Neural progenitor cell (in vitro differentiated cells): Measurements from ENCODE around the gene KAZALD1. TPM values are rescaled to one million over a fixed set of nuclear protein-coding genes. Genes with fewer than 3 reads are reported as not detected.

Experiments
- DNase-seq: peaks from one replicate; pipeline ENCODE4 v3.0.0-alpha.2; 2016; ENCODE audit warnings: low spot score
- H2AFZ ChIP-seq: fragments of 200-600 bp; sonication (generic); replicated peaks from 2 replicates; pipeline ENCODE4 v1.6.1; 2016; ENCODE audit warnings: antibody characterized with exemption
- H3F3A ChIP-seq: fragments of 200-600 bp; sonication (generic); 2 replicates; pipeline ENCODE4 v1.6.1; 2016; ENCODE audit warnings: antibody characterized with exemption, low read depth
- H3K27ac ChIP-seq: fragments of 200-600 bp; sonication (generic); 2 replicates; pipeline ENCODE4 v1.5.1; 2016; ENCODE audit warnings: mild to moderate bottlenecking
- H3K27me3 ChIP-seq: fragments of 200-600 bp; sonication (generic); 2 replicates; pipeline ENCODE4 v1.6.1; 2016; ENCODE audit warnings: mild to moderate bottlenecking, moderate library complexity
- H3K36me3 ChIP-seq: fragments of 200-600 bp; sonication (generic); 2 replicates; pipeline ENCODE4 v1.5.1; 2016
- H3K4me1 ChIP-seq: fragments of 200-600 bp; sonication (generic); 2 replicates; pipeline ENCODE4 v1.6.1; 2016; ENCODE audit warnings: mixed run types
- H3K4me2 ChIP-seq: fragments of 200-600 bp; sonication (generic); 2 replicates; pipeline ENCODE4 v1.6.1; 2016
- H3K4me3 ChIP-seq: fragments of 200-600 bp; sonication (generic); 2 replicates; pipeline ENCODE4 v1.5.1; 2016
- H3K79me2 ChIP-seq: fragments of 200-600 bp; sonication (generic); 2 replicates; pipeline ENCODE4 v1.6.1; 2016; ENCODE audit warnings: low read depth
- H3K9ac ChIP-seq: fragments of 200-600 bp; sonication (generic); 2 replicates; pipeline ENCODE4 v1.6.1; 2016
- H3K9me3 ChIP-seq: fragments of 200-600 bp; sonication (generic); 2 replicates; pipeline ENCODE4 v1.5.1; 2016; ENCODE audit warnings: low read depth
- H4K20me1 ChIP-seq: fragments of 200-600 bp; sonication (generic); 2 replicates; pipeline ENCODE4 v1.6.1; 2016; ENCODE audit warnings: low read depth
- H3K27ac Mint-ChIP-seq: 3 replicates; pipeline ENCODE4 v1.8.0; 2021; ENCODE audit warnings: mixed read lengths
- H3K27me3 Mint-ChIP-seq: 2 replicates; pipeline ENCODE4 v1.8.0; 2022; ENCODE audit warnings: low read depth, mild to moderate bottlenecking, inconsistent platforms, moderate library complexity, mixed read lengths; ENCODE audit not compliant: insufficient read depth
- H3K36me3 Mint-ChIP-seq: 3 replicates; pipeline ENCODE4 v1.8.0; 2021; ENCODE audit warnings: mixed read lengths
- H3K4me1 Mint-ChIP-seq: 3 replicates; pipeline ENCODE4 v1.8.0; 2021; ENCODE audit warnings: mixed read lengths
- H3K4me3 Mint-ChIP-seq: 3 replicates; pipeline ENCODE4 v1.8.0; 2021; ENCODE audit warnings: mild to moderate bottlenecking, moderate library complexity, mixed read lengths
- H3K9me3 Mint-ChIP-seq: 3 replicates; pipeline ENCODE4 v1.8.0; 2020; ENCODE audit warnings: mixed read lengths
- EZH2 ChIP-seq: fragments of 200-600 bp; sonication (generic); IDR thresholded peaks from 2 replicates; pipeline ENCODE4 v1.6.1; 2017; ENCODE audit warnings: antibody characterized with exemption, mild to moderate bottlenecking, moderate library complexity
- EZH2phosphoT487 ChIP-seq: fragments of 200-600 bp; sonication (generic); IDR thresholded peaks from 2 replicates; pipeline ENCODE4 v1.6.1; 2017; ENCODE audit warnings: antibody characterized with exemption
- total RNA-seq: library from RNA; depleted of rRNA; stranded (reverse); fragments of >200 nt; gene quantifications from 2 replicates; pipeline ENCODE4 v1.2.3, GENCODE V29; 2015; ENCODE audit warnings: low replicate concordance
- TF ChIP-seq, protein P1 (sequence below): fragments of 200-600 bp; sonication (generic); IDR thresholded peaks from 2 replicates; pipeline ENCODE4 v1.5.1; 2017; ENCODE audit warnings: antibody characterized with exemption, mild to moderate bottlenecking

The KAZALD1 gene
- total RNA-seq, 1 donor from 2014 or later = 0.77 TPM

GRCh38 chr10:101092881-101093354, 31.1 kb downstream of the KAZALD1 start:
- Histone ChIP-seq H3K9me3 (no peaks in the 10 kb centered on the region), H3K9ac (no peak overlapping the region), H3K36me3 (no peaks in the 10 kb centered on the region), H3K27ac (no peak overlapping the region), H3K4me2 (peak overlapping the region; percentile 18), H3K79me2 (no peaks in the 10 kb centered on the region), H3K27me3 (peaks cover 81% of the 10 kb centered on the region), H3F3A (no peaks in the 10 kb centered on the region), H3K4me3 (no peak overlapping the region), H4K20me1 (peaks cover 11% of the 10 kb centered on the region), H2AFZ (no peak overlapping the region), H3K4me1 (peaks cover 10% of the 10 kb centered on the region)
- peak; percentile 46 for DNase-seq
- H3K4me3 Mint-ChIP-seq = no peak overlapping the region
- no peak overlapping the region for H3K27ac Mint-ChIP-seq
- H3K36me3 Mint-ChIP-seq = no peaks in the 10 kb centered on the region
- no peaks in the 10 kb centered on the region for H3K9me3 Mint-ChIP-seq
- H3K27me3 Mint-ChIP-seq = peaks cover 27% of the 10 kb centered on the region
- H3K4me1 Mint-ChIP-seq = peaks cover 19% of the 10 kb centered on the region
- TF ChIP-seq, protein P1, sequence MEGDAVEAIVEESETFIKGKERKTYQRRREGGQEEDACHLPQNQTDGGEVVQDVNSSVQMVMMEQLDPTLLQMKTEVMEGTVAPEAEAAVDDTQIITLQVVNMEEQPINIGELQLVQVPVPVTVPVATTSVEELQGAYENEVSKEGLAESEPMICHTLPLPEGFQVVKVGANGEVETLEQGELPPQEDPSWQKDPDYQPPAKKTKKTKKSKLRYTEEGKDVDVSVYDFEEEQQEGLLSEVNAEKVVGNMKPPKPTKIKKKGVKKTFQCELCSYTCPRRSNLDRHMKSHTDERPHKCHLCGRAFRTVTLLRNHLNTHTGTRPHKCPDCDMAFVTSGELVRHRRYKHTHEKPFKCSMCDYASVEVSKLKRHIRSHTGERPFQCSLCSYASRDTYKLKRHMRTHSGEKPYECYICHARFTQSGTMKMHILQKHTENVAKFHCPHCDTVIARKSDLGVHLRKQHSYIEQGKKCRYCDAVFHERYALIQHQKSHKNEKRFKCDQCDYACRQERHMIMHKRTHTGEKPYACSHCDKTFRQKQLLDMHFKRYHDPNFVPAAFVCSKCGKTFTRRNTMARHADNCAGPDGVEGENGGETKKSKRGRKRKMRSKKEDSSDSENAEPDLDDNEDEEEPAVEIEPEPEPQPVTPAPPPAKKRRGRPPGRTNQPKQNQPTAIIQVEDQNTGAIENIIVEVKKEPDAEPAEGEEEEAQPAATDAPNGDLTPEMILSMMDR = no peak
- TF ChIP-seq EZH2phosphoT487 (no peak), EZH2 (no peak)

DNA sequence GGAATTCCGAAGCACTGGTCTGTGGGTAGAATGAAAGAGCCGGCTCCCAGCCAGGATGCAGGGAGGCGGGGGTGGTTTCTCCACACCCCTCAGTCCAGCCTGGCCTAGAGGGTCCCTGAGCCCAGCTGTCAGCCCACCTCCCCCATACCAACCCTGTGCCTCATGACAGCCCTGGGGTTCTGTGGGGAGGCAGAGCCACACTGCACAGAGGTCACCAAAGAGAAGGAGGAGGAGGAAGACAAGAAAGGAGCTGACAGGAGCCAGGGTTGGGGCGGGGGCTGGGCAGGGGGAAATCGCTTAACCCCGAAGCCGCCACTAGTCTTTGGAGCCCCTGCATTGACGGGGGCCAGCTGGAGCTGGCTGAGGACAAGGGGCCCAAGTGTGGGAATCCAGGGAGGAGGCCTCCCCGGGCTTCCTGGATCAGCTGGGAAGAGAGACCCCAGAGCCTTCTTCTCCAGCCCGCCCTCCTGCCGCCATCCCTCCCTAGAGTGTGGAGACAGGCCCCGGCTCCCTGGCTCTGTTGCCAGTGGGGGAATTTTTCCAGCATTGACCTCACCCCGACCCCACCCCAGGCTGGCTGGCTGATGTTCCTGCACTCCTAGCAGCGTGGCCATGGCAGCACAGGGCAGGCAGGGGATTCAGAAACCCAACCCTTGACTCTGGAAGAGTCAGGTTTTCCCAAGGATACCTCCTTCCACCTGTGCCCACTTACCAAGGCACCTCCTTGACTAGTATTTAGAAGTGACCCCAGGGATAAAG, 32.5 kb downstream of the KAZALD1 start:
- H3K79me2 ChIP-seq = no peaks in the 10 kb centered on the region
- Mint-ChIP-seq H3K27me3 (peaks cover 27% of the 10 kb centered on the region), H3K27ac (no peak overlapping the region), H3K4me1 (peaks cover 19% of the 10 kb centered on the region), H3K4me3 (no peak overlapping the region), H3K36me3 (no peaks in the 10 kb centered on the region), H3K9me3 (no peaks in the 10 kb centered on the region)
- TF ChIP-seq EZH2 (no peak), EZH2phosphoT487 (no peak)
- TF ChIP-seq, protein P1 = no peak
- no peak overlapping the region for H2AFZ ChIP-seq
- no peak for DNase-seq
- H4K20me1 ChIP-seq = peaks cover 11% of the 10 kb centered on the region
- H3K27ac ChIP-seq = no peak overlapping the region
- H3K27me3 ChIP-seq = peaks cover 81% of the 10 kb centered on the region
- no peaks in the 10 kb centered on the region for H3K36me3 ChIP-seq
- no peak overlapping the region for H3K9ac ChIP-seq
- no peaks in the 10 kb centered on the region for H3K9me3 ChIP-seq
- no peak overlapping the region for H3K4me3 ChIP-seq
- H3F3A ChIP-seq = no peaks in the 10 kb centered on the region
- no peak overlapping the region for H3K4me2 ChIP-seq
- peaks cover 10% of the 10 kb centered on the region for H3K4me1 ChIP-seq

DNA sequence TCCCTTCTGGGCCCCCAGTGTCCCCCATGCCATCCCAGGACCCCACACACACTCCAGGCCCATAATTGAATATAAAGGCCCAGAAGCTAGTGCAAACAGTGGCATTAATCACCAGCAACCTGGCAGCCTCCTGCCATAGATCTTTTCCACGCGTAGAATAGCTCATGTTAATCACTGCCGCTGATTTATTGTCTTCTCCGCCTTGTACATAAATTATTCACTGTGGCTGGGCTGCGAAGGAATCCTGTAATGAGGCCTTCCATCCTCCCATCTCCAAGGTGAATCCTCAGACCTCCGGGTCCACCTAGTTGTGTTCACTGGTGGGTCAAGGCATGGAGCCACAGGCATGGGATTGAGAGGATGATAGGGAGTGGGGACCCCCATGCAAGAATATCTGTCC, 33.2 kb downstream of the KAZALD1 start:
- peaks cover 11% of the 10 kb centered on the region for H4K20me1 ChIP-seq
- H3F3A ChIP-seq = no peaks in the 10 kb centered on the region
- Mint-ChIP-seq H3K27me3 (peaks cover 33% of the 10 kb centered on the region), H3K36me3 (no peaks in the 10 kb centered on the region), H3K27ac (no peak overlapping the region), H3K9me3 (peaks cover 6% of the 10 kb centered on the region), H3K4me1 (peaks cover 19% of the 10 kb centered on the region), H3K4me3 (no peak overlapping the region)
- H3K27ac ChIP-seq = no peak overlapping the region
- DNase-seq = no peak
- no peaks in the 10 kb centered on the region for H3K36me3 ChIP-seq
- H3K4me1 ChIP-seq = peaks cover 10% of the 10 kb centered on the region
- H3K79me2 ChIP-seq = no peaks in the 10 kb centered on the region
- peaks cover 81% of the 10 kb centered on the region for H3K27me3 ChIP-seq
- H3K9me3 ChIP-seq = no peaks in the 10 kb centered on the region
- no peak overlapping the region for H2AFZ ChIP-seq
- no peak overlapping the region for H3K4me3 ChIP-seq
- H3K9ac ChIP-seq = no peak overlapping the region
- no peak for TF ChIP-seq EZH2phosphoT487
- TF ChIP-seq, protein P1 = no peak
- no peak for TF ChIP-seq EZH2
- no peak overlapping the region for H3K4me2 ChIP-seq
